OCI-LY1 (cell line): Measurements from ENCODE around the gene BEAN1.

ENCODE experiments used
- H2AFZ ChIP-seq: fragments of 200-600 bp; sonication (generic), shearing (Covaris generic); 2 replicates; pipeline ENCODE4 v1.6.0; 2014; ENCODE audit warnings: antibody characterized with exemption, mild to moderate bottlenecking, low read length
- H3F3A ChIP-seq: fragments of 200-600 bp; sonication (generic), shearing (Covaris generic); 2 replicates; pipeline ENCODE4 v1.6.0; 2014; ENCODE audit warnings: mild to moderate bottlenecking, antibody characterized with exemption, low read length, moderate library complexity; ENCODE audit not compliant: insufficient read depth
- H3K27ac ChIP-seq: fragments of 200-600 bp; sonication (generic); 2 replicates; pipeline ENCODE4 v1.5.1; 2014; ENCODE audit warnings: low read length, mixed run types, mild to moderate bottlenecking, low read depth; ENCODE audit not compliant: poor library complexity, severe bottlenecking
- H3K27me3 ChIP-seq: fragments of 200-600 bp; sonication (generic); 2 replicates; pipeline ENCODE4 v1.6.0; 2014; ENCODE audit warnings: antibody characterized with exemption, mild to moderate bottlenecking, low read length, moderate library complexity; ENCODE audit not compliant: insufficient read depth
- H3K36me3 ChIP-seq: fragments of 200-600 bp; sonication (generic); 2 replicates; pipeline ENCODE4 v1.6.1; 2014; ENCODE audit warnings: mild to moderate bottlenecking, antibody characterized with exemption, low read length, moderate library complexity, mixed read lengths; ENCODE audit not compliant: insufficient read depth
- H3K4me1 ChIP-seq: fragments of 200-600 bp; sonication (generic); 2 replicates; pipeline ENCODE4 v1.5.1; 2014; ENCODE audit warnings: mild to moderate bottlenecking, low read length, moderate library complexity; ENCODE audit not compliant: insufficient read depth, severe bottlenecking
- H3K4me2 ChIP-seq: fragments of 200-600 bp; sonication (generic), shearing (Covaris generic); 2 replicates; pipeline ENCODE4 v1.6.1; 2014; ENCODE audit warnings: low read length
- H3K4me3 ChIP-seq: fragments of 200-600 bp; sonication (generic); 2 replicates; pipeline ENCODE4 v1.5.1; 2014; ENCODE audit warnings: low read length, low read depth, mild to moderate bottlenecking, mixed read lengths; ENCODE audit not compliant: poor library complexity, severe bottlenecking
- H3K79me2 ChIP-seq: fragments of 200-600 bp; shearing (Covaris generic); 2 replicates; pipeline ENCODE4 v1.6.1; 2016; ENCODE audit warnings: mixed run types, low read length, mixed read lengths; ENCODE audit not compliant: insufficient read depth
- H3K9ac ChIP-seq: fragments of 200-600 bp; sonication (generic), shearing (Covaris generic); 2 replicates; pipeline ENCODE4 v1.6.1; 2014; ENCODE audit warnings: mild to moderate bottlenecking, low read length, mixed read lengths
- H3K9me2 ChIP-seq: fragments of 200-600 bp; sonication (generic), shearing (Covaris generic); 2 replicates; pipeline ENCODE4 v1.6.1; 2014; ENCODE audit warnings: low read depth, mild to moderate bottlenecking, low read length, mixed read lengths
- H3K9me3 ChIP-seq: fragments of 200-600 bp; shearing (Covaris generic); 2 replicates; pipeline ENCODE4 v1.6.1; 2014; ENCODE audit warnings: low read length, mixed read lengths
- H4K20me1 ChIP-seq: fragments of 200-600 bp; sonication (generic), shearing (Covaris generic); 2 replicates; pipeline ENCODE4 v1.6.0; 2016; ENCODE audit warnings: mild to moderate bottlenecking, low read length; ENCODE audit not compliant: insufficient read depth
- EZH2 ChIP-seq: fragments of 200-600 bp; sonication (generic), shearing (Covaris generic); IDR thresholded peaks from 2 replicates; pipeline ENCODE4 v1.8.0; 2017; ENCODE audit warnings: borderline replicate concordance, mixed run types, mild to moderate bottlenecking, antibody characterized with exemption, low read length, moderate library complexity, mixed read lengths
- TF ChIP-seq, protein P1 (sequence below): fragments of 200-600 bp; sonication (generic), shearing (Covaris generic); IDR thresholded peaks from 2 replicates; pipeline ENCODE4 v1.5.1; 2017; ENCODE audit warnings: mild to moderate bottlenecking, antibody characterized with exemption, low read length, moderate library complexity, mixed read lengths

BEAN1 gene

GRCh38 chr16:66475232-66475631 is 48.1 kb downstream of the BEAN1 start:
- Histone ChIP-seq H3F3A (no peaks in the 10 kb centered on the region), H3K27ac (no peak overlapping the region)

GRCh38 chr16:66476328-66477027 is 49.4 kb downstream of the BEAN1 start:
- Histone ChIP-seq H3K27ac (no peak overlapping the region), H3K36me3 (no peaks in the 10 kb centered on the region), H3K9me2 (no peaks in the 10 kb centered on the region), H3K4me3 (no peak overlapping the region), H3K4me1 (peaks cover 7% of the 10 kb centered on the region), H2AFZ (no peak overlapping the region), H3K79me2 (no peaks in the 10 kb centered on the region), H3F3A (no peaks in the 10 kb centered on the region), H3K9ac (no peak overlapping the region), H3K4me2 (no peak overlapping the region), H3K27me3 (no peaks in the 10 kb centered on the region), H3K9me3 (no peaks in the 10 kb centered on the region), H4K20me1 (no peaks in the 10 kb centered on the region)
- no peak for TF ChIP-seq EZH2
- TF ChIP-seq, protein P1, sequence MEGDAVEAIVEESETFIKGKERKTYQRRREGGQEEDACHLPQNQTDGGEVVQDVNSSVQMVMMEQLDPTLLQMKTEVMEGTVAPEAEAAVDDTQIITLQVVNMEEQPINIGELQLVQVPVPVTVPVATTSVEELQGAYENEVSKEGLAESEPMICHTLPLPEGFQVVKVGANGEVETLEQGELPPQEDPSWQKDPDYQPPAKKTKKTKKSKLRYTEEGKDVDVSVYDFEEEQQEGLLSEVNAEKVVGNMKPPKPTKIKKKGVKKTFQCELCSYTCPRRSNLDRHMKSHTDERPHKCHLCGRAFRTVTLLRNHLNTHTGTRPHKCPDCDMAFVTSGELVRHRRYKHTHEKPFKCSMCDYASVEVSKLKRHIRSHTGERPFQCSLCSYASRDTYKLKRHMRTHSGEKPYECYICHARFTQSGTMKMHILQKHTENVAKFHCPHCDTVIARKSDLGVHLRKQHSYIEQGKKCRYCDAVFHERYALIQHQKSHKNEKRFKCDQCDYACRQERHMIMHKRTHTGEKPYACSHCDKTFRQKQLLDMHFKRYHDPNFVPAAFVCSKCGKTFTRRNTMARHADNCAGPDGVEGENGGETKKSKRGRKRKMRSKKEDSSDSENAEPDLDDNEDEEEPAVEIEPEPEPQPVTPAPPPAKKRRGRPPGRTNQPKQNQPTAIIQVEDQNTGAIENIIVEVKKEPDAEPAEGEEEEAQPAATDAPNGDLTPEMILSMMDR, result no peak

More at GRCh38 chr16:66475232-66475631, 48.1 kb downstream of the BEAN1 start:
- no peaks in the 10 kb centered on the region for H3K79me2 ChIP-seq
- no peaks in the 10 kb centered on the region for H3K9me2 ChIP-seq
- TF ChIP-seq, protein P1, result no peak
- no peak for TF ChIP-seq EZH2
- no peak overlapping the region for H3K9ac ChIP-seq
- no peak overlapping the region for H3K4me2 ChIP-seq
- H3K36me3 ChIP-seq, result no peaks in the 10 kb centered on the region
- no peaks in the 10 kb centered on the region for H3K9me3 ChIP-seq
- no peak overlapping the region for H3K4me3 ChIP-seq
- no peaks in the 10 kb centered on the region for H3K27me3 ChIP-seq
- H4K20me1 ChIP-seq, result no peaks in the 10 kb centered on the region
- no peak overlapping the region for H2AFZ ChIP-seq
- peaks cover 7% of the 10 kb centered on the region for H3K4me1 ChIP-seq

GRCh38 chr16:66477028-66477515 is 50.0 kb downstream of the BEAN1 start:
- no peaks in the 10 kb centered on the region for H3K9me2 ChIP-seq
- no peak overlapping the region for H3K4me2 ChIP-seq
- H3K27me3 ChIP-seq, result no peaks in the 10 kb centered on the region
- peaks cover 7% of the 10 kb centered on the region for H3K4me1 ChIP-seq
- H3K4me3 ChIP-seq, result no peak overlapping the region
- no peaks in the 10 kb centered on the region for H4K20me1 ChIP-seq
- no peaks in the 10 kb centered on the region for H3F3A ChIP-seq
- H3K9me3 ChIP-seq, result no peaks in the 10 kb centered on the region
- no peak overlapping the region for H3K27ac ChIP-seq
- H3K79me2 ChIP-seq, result no peaks in the 10 kb centered on the region
- no peak overlapping the region for H3K9ac ChIP-seq
- no peak overlapping the region for H2AFZ ChIP-seq
- no peak for TF ChIP-seq EZH2
- TF ChIP-seq, protein P1, result no peak
- no peaks in the 10 kb centered on the region for H3K36me3 ChIP-seq
